HepG2 (cell line): ENCODE results near the gene ADGRV1. TPM values are rescaled to one million over a fixed set of nuclear protein-coding genes. Genes with fewer than 3 reads are reported as not detected.

Source experiments
- ATAC-seq: fragments of 200-7000 bp; cut with Tn5 transposase; 3 replicates; pipeline ENCODE4 v1.9.1; 2020; ENCODE audit warnings: mild to moderate bottlenecking, moderate library complexity
- BruUV-seq: library from RNA; stranded (reverse); fragments of 400-500 nt; replicated peaks from 2 replicates; lab custom pipeline; 2021; lab: Mats Ljungman, UMichigan
- CTCF ChIA-PET: fragments of 300-600 bp; formaldehyde crosslinking; extraction: SDS; loops from one replicate; lab custom pipeline; 2021; ENCODE audit warnings: low total read pairs, inconsistent platforms, low intra/inter-chr PET ratio; lab: Yijun Ruan, JAX
- POLR2A ChIA-PET: fragments of 350-600 bp; sonication (Branson Sonifier 250); formaldehyde crosslinking; loops from one replicate; lab custom pipeline; 2020; ENCODE audit warnings: antibody characterized with exemption, inconsistent platforms; lab: Yijun Ruan, JAX
- DNase-seq: peaks from one replicate; pipeline ENCODE4 v3.0.0-alpha.2; 2015; ENCODE audit warnings: low spot score
- FAIRE-seq: peaks from 3 replicates; lab custom pipeline; 2011; peaks lifted over from hg19 to GRCh38; lab: Jason Lieb, UNC
- H2AFZ ChIP-seq: one replicate; pipeline ENCODE4 v1.6.1; 2011; ENCODE audit warnings: low read length, inconsistent platforms
- H3K27ac ChIP-seq: fragments of 300-600 bp; 3 replicates; pipeline ENCODE4 v1.8.0; 2011; ENCODE audit warnings: mixed run types, mild to moderate bottlenecking, mixed read lengths, low read length, inconsistent platforms; ENCODE audit not compliant: insufficient read depth; ENCODE audit errors: extremely low read length
- H3K27me3 ChIP-seq, 2 experiments: fragments of 200-600 bp in 1 of 2; 2 replicates in 1 of 2; 3 replicates in 1 of 2; pipeline versions ENCODE4 v1.6.0 to v1.8.0; 2011; ENCODE audit warnings: low read length in 2 of 2, mild to moderate bottlenecking in 2 of 2, moderate library complexity in 2 of 2, inconsistent platforms in 1 of 2; ENCODE audit not compliant: insufficient read depth in 2 of 2, control insufficient read depth in 1 of 2
- H3K36me3 ChIP-seq, 2 experiments: fragments of 200-600 bp in 1 of 2; replicated peaks in 1 of 2; 2 replicates in 1 of 2; 3 replicates in 1 of 2; pipeline versions ENCODE4 v1.5.1 to v1.8.0; 2011; ENCODE audit warnings: low read length in 2 of 2, inconsistent platforms in 1 of 2; ENCODE audit not compliant: insufficient read depth in 2 of 2, control insufficient read depth in 1 of 2
- H3K4me1 ChIP-seq: 2 replicates; pipeline ENCODE4 v1.5.1; 2012; ENCODE audit warnings: low read length, inconsistent platforms; ENCODE audit not compliant: insufficient read depth
- H3K4me2 ChIP-seq: 2 replicates; pipeline ENCODE4 v1.6.0; 2011; ENCODE audit warnings: low read depth, low read length, inconsistent platforms
- H3K4me3 ChIP-seq, 3 experiments: fragments of 200-600 bp in 1 of 3; sonication (generic), shearing (Covaris generic) in 1 of 3; replicated peaks in 1 of 3; 2 replicates each; pipeline ENCODE4 v1.5.1; 2011 to 2016; ENCODE audit warnings: low read length in 3 of 3, inconsistent platforms in 2 of 3, low read depth in 2 of 3, mild to moderate bottlenecking in 2 of 3, control low read depth in 1 of 3, mixed read lengths in 1 of 3; ENCODE audit not compliant: insufficient read depth in 1 of 3
- H3K79me2 ChIP-seq: one replicate; pipeline ENCODE4 v1.6.1; 2011; ENCODE audit warnings: low read length, inconsistent platforms; ENCODE audit not compliant: insufficient read depth
- H3K9ac ChIP-seq: 2 replicates; pipeline ENCODE4 v1.6.0; 2011; ENCODE audit warnings: mild to moderate bottlenecking, low read depth, low read length, inconsistent platforms; ENCODE audit not compliant: insufficient read depth
- H3K9me3 ChIP-seq: 2 replicates; pipeline ENCODE4 v1.5.1; 2012; ENCODE audit warnings: mild to moderate bottlenecking, low read length
- H4K20me1 ChIP-seq: 2 replicates; pipeline ENCODE4 v1.6.0; 2011; ENCODE audit warnings: inconsistent platforms, mild to moderate bottlenecking, low read length, moderate library complexity; ENCODE audit not compliant: insufficient read depth
- CC2D1A ChIP-seq: sonication (generic); formaldehyde crosslinking; IDR thresholded peaks from 2 replicates; pipeline ENCODE4 v1.8.1; 2023; ENCODE audit warnings: mild to moderate bottlenecking, missing genetic modification reagents
- ERF ChIP-seq: IDR thresholded peaks from 2 replicates; pipeline ENCODE4 v1.6.1; 2018; ENCODE audit warnings: missing biosample characterization, missing genetic modification reagents
- GLI4 ChIP-seq: sonication (generic); formaldehyde crosslinking; IDR thresholded peaks from 2 replicates; pipeline ENCODE4 v1.5.1; 2020; ENCODE audit warnings: missing genetic modification reagents, mild to moderate bottlenecking, moderate library complexity, borderline replicate concordance
- HNF4A ChIP-seq: sonication (generic); formaldehyde crosslinking; IDR thresholded peaks from 2 replicates; pipeline ENCODE4 v1.4.0; 2020; ENCODE audit warnings: missing genetic modification reagents
- NR2F6 ChIP-seq, 2 experiments: IDR thresholded peaks; 2 replicates each; pipeline ENCODE4 v1.6.1; 2016; ENCODE audit warnings: antibody characterized with exemption in 1 of 2, mild to moderate bottlenecking in 1 of 2
- SIX4 ChIP-seq: sonication (generic); formaldehyde crosslinking; IDR thresholded peaks from 2 replicates; pipeline ENCODE4 v1.4.0; 2020; ENCODE audit warnings: missing genetic modification reagents
- ZNF468 ChIP-seq: sonication (generic); formaldehyde crosslinking; IDR thresholded peaks from 2 replicates; pipeline ENCODE4 v1.8.0; 2022; ENCODE audit warnings: mild to moderate bottlenecking, moderate library complexity, missing genetic modification reagents
- ZNF546 ChIP-seq: sonication (generic); formaldehyde crosslinking; conservative IDR thresholded peaks from 2 replicates; pipeline ENCODE4 v1.8.1; 2023; ENCODE audit warnings: mild to moderate bottlenecking, missing genetic modification reagents
- WGBS: methylation state at CpG from one replicate; pipeline ENCODE4 v1.1.6; 2017; ENCODE audit warnings: low lambda C conversion rate; 5-methylcytosine and 5-hydroxymethylcytosine counted together
- in situ Hi-C: cut with HindIII; loops from 2 replicates; pipeline ENCODE4 v1.10.0; 2017; ENCODE audit warnings: low pct_unique_long_range_greater_than_20kb; ENCODE audit not compliant: extremely low pct_ligation_motif_present
- intact Hi-C: fragments of 100-400 bp; cut with micrococcal nuclease; formaldehyde crosslinking; loops from one replicate; pipeline ENCODE4 v1.10.0; 2022; ENCODE audit not compliant: unreplicated experiment
- polyA plus RNA-seq, 8 experiments: library from polyadenylated mRNA; depleted of rRNA in 3 of 8; stranded (reverse) in 7 of 8; unstranded in 1 of 8; fragments of >200 nt; fragmentation: Illumina TruSeq in 4 of 8; extraction: Trizol in 4 of 8; gene quantifications; 2 replicates each; pipeline versions ENCODE4 v1.2.1 to v1.2.3, GENCODE V29; 2011 to 2016; ENCODE audit warnings: low read depth in 4 of 8, missing spikeins in 1 of 8, mixed read lengths in 1 of 8; ENCODE audit not compliant: insufficient read depth in 1 of 8
- total RNA-seq, 5 experiments: library from RNA; depleted of rRNA; stranded (reverse); fragments of >200 nt; fragmentation: Illumina TruSeq; extraction: Trizol; gene quantifications; 2 replicates each; pipeline ENCODE4 v1.2.3, GENCODE V29; 2016; ENCODE audit warnings: low read depth in 1 of 5
- TF ChIP-seq, protein P1 (sequence below): sonication (generic); formaldehyde crosslinking; IDR thresholded peaks from 2 replicates; pipeline ENCODE4 v1.4.0; 2020; ENCODE audit warnings: missing genetic modification reagents
- TF ChIP-seq, protein P2 (sequence below): sonication (generic); formaldehyde crosslinking; IDR thresholded peaks from 2 replicates; pipeline ENCODE4 v1.5.1; 2020; ENCODE audit warnings: missing genetic modification reagents, mild to moderate bottlenecking, borderline replicate concordance
- TF ChIP-seq, protein P3 (sequence below): sonication (generic); formaldehyde crosslinking; IDR thresholded peaks from 2 replicates; pipeline ENCODE4 v1.4.0; 2020; ENCODE audit warnings: missing genetic modification reagents, borderline replicate concordance
- TF ChIP-seq, protein P4 (sequence below): sonication (generic); formaldehyde crosslinking; IDR thresholded peaks from 2 replicates; pipeline ENCODE4 v1.4.0; 2020; ENCODE audit warnings: missing genetic modification reagents
- TF ChIP-seq, protein P5 (sequence below): sonication (generic); formaldehyde crosslinking; IDR thresholded peaks from 2 replicates; pipeline ENCODE4 v1.4.0; 2020; ENCODE audit warnings: low read depth, missing genetic modification reagents

ADGRV1 gene
- total and polyA plus RNA-seq, 2 of the 13 experiments (the other 11 are each of a cell fraction or from before 2014, with no cell fraction given) = 1.7 to 3.9 TPM

DNA sequence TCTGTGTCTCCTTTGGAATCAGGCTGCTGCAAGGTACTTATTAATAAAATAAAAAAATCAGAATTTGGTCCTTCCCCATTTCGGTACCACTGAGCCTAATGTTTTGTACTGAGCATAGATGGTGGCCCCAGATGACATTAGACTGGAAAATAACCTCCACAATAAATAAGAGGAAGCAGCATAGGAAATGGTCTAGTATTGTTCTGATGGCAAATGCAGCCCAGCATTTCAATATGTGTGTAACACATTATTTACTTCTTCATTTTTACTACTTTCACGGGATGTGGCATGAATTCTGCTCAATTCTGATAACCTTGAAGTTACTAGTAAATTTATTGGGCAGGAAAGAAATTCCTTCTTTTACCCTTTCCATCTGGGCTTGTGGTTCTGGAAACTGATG lies 295.6 kb downstream of the ADGRV1 start:
- no peak overlapping the region for H3K9ac ChIP-seq
- BruUV-seq = no TSS peak
- H3K27me3 ChIP-seq = no peaks in the 10 kb centered on the region
- in situ Hi-C loops (loop anchor here (25.0 kb wide), 1 partner anchor 358 kb away; no protein-coding TSS in a partner anchor), intact Hi-C loops (no loop called here)
- no peaks in the 10 kb centered on the region for H3K4me1 ChIP-seq
- no peaks in the 10 kb centered on the region for H3K79me2 ChIP-seq
- no peak for FAIRE-seq
- no peak overlapping the region for H2AFZ ChIP-seq
- CTCF ChIA-PET = no interaction called here
- no peak overlapping the region for H3K4me2 ChIP-seq
- no peaks in the 10 kb centered on the region for H4K20me1 ChIP-seq
- no peak overlapping the region for H3K4me3 ChIP-seq
- WGBS = 0% methylated on average over 2 of the region's 2 CpGs
- POLR2A ChIA-PET = no interaction called here
- H3K9me3 ChIP-seq = no peaks in the 10 kb centered on the region
- no peak for DNase-seq
- no peak for ATAC-seq
- no peak overlapping the region for H3K27ac ChIP-seq
- H3K36me3 ChIP-seq = no peaks in the 10 kb centered on the region
- TF ChIP-seq NR2F6 (IDR thresholded peaks at IDR 0.05) (no peak), NR2F6 (CRISPR knock-in tag; IDR thresholded peaks at IDR 0.05) (no peak), ZNF468 (no peak), CC2D1A (CRISPR knock-in tag) (no peak), ZNF546 (CRISPR knock-in tag) (no peak), HNF4A (CRISPR knock-in tag) (no peak), ERF (CRISPR knock-in tag) (no peak), GLI4 (CRISPR knock-in tag) (no peak), SIX4 (CRISPR knock-in tag) (no peak)
- TF ChIP-seq, protein P1, sequence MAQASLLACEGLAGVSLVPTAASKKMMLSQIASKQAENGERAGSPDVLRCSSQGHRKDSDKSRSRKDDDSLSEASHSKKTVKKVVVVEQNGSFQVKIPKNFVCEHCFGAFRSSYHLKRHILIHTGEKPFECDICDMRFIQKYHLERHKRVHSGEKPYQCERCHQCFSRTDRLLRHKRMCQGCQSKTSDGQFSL (CRISPR knock-in tag) = no peak
- TF ChIP-seq, protein P2, sequence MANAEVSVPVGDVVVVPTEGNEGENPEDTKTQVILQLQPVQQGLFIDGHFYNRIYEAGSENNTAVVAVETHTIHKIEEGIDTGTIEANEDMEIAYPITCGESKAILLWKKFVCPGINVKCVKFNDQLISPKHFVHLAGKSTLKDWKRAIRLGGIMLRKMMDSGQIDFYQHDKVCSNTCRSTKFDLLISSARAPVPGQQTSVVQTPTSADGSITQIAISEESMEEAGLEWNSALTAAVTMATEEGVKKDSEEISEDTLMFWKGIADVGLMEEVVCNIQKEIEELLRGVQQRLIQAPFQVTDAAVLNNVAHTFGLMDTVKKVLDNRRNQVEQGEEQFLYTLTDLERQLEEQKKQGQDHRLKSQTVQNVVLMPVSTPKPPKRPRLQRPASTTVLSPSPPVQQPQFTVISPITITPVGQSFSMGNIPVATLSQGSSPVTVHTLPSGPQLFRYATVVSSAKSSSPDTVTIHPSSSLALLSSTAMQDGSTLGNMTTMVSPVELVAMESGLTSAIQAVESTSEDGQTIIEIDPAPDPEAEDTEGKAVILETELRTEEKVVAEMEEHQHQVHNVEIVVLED (CRISPR knock-in tag) = no peak
- TF ChIP-seq, protein P3, sequence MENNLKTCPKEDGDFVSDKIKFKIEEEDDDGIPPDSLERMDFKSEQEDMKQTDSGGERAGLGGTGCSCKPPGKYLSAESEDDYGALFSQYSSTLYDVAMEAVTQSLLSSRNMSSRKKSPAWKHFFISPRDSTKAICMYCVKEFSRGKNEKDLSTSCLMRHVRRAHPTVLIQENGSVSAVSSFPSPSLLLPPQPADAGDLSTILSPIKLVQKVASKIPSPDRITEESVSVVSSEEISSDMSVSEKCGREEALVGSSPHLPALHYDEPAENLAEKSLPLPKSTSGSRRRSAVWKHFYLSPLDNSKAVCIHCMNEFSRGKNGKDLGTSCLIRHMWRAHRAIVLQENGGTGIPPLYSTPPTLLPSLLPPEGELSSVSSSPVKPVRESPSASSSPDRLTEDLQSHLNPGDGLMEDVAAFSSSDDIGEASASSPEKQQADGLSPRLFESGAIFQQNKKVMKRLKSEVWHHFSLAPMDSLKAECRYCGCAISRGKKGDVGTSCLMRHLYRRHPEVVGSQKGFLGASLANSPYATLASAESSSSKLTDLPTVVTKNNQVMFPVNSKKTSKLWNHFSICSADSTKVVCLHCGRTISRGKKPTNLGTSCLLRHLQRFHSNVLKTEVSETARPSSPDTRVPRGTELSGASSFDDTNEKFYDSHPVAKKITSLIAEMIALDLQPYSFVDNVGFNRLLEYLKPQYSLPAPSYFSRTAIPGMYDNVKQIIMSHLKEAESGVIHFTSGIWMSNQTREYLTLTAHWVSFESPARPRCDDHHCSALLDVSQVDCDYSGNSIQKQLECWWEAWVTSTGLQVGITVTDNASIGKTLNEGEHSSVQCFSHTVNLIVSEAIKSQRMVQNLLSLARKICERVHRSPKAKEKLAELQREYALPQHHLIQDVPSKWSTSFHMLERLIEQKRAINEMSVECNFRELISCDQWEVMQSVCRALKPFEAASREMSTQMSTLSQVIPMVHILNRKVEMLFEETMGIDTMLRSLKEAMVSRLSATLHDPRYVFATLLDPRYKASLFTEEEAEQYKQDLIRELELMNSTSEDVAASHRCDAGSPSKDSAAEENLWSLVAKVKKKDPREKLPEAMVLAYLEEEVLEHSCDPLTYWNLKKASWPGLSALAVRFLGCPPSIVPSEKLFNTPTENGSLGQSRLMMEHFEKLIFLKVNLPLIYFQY = no peak
- TF ChIP-seq, protein P4, sequence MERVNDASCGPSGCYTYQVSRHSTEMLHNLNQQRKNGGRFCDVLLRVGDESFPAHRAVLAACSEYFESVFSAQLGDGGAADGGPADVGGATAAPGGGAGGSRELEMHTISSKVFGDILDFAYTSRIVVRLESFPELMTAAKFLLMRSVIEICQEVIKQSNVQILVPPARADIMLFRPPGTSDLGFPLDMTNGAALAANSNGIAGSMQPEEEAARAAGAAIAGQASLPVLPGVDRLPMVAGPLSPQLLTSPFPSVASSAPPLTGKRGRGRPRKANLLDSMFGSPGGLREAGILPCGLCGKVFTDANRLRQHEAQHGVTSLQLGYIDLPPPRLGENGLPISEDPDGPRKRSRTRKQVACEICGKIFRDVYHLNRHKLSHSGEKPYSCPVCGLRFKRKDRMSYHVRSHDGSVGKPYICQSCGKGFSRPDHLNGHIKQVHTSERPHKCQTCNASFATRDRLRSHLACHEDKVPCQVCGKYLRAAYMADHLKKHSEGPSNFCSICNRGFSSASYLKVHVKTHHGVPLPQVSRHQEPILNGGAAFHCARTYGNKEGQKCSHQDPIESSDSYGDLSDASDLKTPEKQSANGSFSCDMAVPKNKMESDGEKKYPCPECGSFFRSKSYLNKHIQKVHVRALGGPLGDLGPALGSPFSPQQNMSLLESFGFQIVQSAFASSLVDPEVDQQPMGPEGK (CRISPR knock-in tag) = no peak
- TF ChIP-seq, protein P5, sequence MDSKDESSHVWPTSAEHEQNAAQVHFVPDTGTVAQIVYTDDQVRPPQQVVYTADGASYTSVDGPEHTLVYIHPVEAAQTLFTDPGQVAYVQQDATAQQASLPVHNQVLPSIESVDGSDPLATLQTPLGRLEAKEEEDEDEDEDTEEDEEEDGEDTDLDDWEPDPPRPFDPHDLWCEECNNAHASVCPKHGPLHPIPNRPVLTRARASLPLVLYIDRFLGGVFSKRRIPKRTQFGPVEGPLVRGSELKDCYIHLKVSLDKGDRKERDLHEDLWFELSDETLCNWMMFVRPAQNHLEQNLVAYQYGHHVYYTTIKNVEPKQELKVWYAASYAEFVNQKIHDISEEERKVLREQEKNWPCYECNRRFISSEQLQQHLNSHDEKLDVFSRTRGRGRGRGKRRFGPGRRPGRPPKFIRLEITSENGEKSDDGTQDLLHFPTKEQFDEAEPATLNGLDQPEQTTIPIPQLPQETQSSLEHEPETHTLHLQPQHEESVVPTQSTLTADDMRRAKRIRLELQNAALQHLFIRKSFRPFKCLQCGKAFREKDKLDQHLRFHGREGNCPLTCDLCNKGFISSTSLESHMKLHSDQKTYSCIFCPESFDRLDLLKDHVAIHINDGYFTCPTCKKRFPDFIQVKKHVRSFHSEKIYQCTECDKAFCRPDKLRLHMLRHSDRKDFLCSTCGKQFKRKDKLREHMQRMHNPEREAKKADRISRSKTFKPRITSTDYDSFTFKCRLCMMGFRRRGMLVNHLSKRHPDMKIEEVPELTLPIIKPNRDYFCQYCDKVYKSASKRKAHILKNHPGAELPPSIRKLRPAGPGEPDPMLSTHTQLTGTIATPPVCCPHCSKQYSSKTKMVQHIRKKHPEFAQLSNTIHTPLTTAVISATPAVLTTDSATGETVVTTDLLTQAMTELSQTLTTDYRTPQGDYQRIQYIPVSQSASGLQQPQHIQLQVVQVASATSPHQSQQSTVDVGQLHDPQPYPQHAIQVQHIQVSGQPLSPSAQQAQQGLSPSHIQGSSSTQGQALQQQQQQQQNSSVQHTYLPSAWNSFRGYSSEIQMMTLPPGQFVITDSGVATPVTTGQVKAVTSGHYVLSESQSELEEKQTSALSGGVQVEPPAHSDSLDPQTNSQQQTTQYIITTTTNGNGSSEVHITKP = no peak
